Esophagus squamous epithelium (tissue), 4 donors: ENCODE measurements around the gene SERHL2.
"Not testable (repeated sequence)": the region's sequence is repeated elsewhere in the genome, so short reads cannot be mapped to it uniquely, and the experiment has no call there.

Experiments
- POLR2A ChIP-seq, 4 donors: fragments of 450-650 bp; IDR thresholded peaks; one replicate each; pipeline ENCODE4 v1.6.1; 2017; ENCODE audit warnings: antibody characterized with exemption in 4 of 4, mild to moderate bottlenecking in 4 of 4, moderate library complexity in 3 of 4
- TF ChIP-seq, protein P1 (sequence below), 6 experiments: fragments of 450-650 bp in 4 of 6; fragments of 200-600 bp in 2 of 6; sonication (generic) in 2 of 6; IDR thresholded peaks; one replicate each; pipeline ENCODE4 v1.5.1; 2016 to 2019; ENCODE audit warnings: antibody characterized with exemption in 6 of 6, mild to moderate bottlenecking in 4 of 6, moderate library complexity in 4 of 6

DNA sequence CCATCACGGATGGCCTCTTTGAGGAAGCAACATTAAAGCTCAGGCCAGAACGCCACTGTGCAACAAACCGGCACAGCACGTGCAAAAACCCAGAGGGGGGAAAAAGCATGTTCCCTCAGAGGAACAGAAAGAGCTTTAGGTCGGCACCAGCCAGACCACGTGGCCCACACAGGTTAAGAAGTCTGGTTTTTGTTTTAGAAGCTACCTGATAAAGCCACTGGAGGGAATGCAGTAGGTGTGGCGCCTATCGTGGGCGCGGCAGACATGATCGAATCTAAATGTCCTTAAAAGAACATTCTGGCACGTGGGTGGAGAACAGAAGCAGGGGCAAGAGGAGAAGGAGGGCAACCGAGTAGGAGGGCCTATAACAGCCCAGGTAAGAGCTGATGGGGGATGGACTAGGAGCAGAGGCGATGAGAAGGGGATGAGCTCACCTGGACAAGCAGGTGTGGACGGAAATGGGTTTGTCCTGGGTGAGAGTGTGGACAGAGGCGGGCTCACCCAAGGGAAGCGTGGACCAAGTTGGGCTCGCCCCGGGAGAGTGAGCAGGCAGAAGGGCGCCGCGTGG, 27.5 kb downstream of the SERHL2 start:
- TF ChIP-seq, protein P1, sequence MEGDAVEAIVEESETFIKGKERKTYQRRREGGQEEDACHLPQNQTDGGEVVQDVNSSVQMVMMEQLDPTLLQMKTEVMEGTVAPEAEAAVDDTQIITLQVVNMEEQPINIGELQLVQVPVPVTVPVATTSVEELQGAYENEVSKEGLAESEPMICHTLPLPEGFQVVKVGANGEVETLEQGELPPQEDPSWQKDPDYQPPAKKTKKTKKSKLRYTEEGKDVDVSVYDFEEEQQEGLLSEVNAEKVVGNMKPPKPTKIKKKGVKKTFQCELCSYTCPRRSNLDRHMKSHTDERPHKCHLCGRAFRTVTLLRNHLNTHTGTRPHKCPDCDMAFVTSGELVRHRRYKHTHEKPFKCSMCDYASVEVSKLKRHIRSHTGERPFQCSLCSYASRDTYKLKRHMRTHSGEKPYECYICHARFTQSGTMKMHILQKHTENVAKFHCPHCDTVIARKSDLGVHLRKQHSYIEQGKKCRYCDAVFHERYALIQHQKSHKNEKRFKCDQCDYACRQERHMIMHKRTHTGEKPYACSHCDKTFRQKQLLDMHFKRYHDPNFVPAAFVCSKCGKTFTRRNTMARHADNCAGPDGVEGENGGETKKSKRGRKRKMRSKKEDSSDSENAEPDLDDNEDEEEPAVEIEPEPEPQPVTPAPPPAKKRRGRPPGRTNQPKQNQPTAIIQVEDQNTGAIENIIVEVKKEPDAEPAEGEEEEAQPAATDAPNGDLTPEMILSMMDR (IDR thresholded peaks at IDR 0.05) = not testable (repeated sequence)
- not testable (repeated sequence) for TF ChIP-seq POLR2A (IDR thresholded peaks at IDR 0.05)
